Measurements from ENCODE around the gene LDLRAD3.

Gene LDLRAD3

DNA sequence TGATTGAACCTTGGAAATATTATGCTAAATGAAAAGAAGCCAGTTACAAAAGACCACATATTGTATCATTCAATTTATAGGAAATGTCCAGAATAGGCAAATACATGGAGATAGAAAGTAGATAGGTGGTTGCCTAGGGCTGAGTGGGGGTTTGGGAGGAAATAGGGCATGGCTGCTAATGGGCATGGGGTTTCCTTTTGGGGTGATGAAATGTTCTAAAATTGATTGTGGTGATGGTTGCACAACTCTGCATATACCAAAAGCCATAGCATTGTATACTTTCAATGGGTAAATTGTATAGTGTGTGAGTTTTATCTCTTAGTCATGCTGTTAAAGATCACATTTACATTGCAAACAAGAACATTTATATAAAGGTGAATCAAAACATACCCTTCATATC is 48.7 kb downstream of the LDLRAD3 start:
- no peak overlapping the region for H3K4me2 ChIP-seq (ENCODE audit: low read length)
- no peak overlapping the region for H3K4me3 ChIP-seq (ENCODE audit: low read length)
- H3K4me1 ChIP-seq (ENCODE audit: low read length), result peaks cover 3% of the 10 kb centered on the region; the same call in 1 of the 2 replicates
- no peak overlapping the region for H3K27ac ChIP-seq (ENCODE audit: low read length)
- H2AFZ ChIP-seq (ENCODE audit: low read depth, low read length), result no peak overlapping the region
- TF ChIP-seq EZH2phosphoT487 (IDR thresholded peaks at IDR 0.05; ENCODE audit: low read depth) (no peak), CTCF (IDR thresholded peaks at IDR 0.05; ENCODE audit: low read depth, low read length) (no peak)
- no peaks in the 10 kb centered on the region for H4K20me1 ChIP-seq (ENCODE audit: insufficient read depth, low read length)
- H3K79me2 ChIP-seq (ENCODE audit: low read length), result no peaks in the 10 kb centered on the region
- H3K36me3 ChIP-seq (replicated peaks; ENCODE audit: low read depth, low read length), result no peaks in the 10 kb centered on the region
- H3K9ac ChIP-seq (ENCODE audit: low read length), result no peak overlapping the region
- H3K27me3 ChIP-seq (ENCODE audit: low read depth, low read length), result peaks cover 5% of the 10 kb centered on the region; the same call in 1 of the 2 replicates
- H3K9me3 ChIP-seq (ENCODE audit: insufficient read depth, low read length), result peaks cover 6% of the 10 kb centered on the region; the same call in 1 of the 2 replicates

- H3K27me3 ChIP-seq (ENCODE audit: low read depth, low read length), result peaks cover 5% of the 10 kb centered on the region; the same call in 1 of the 2 replicates
- H3K9ac ChIP-seq (ENCODE audit: low read length), result no peak overlapping the region
- no peaks in the 10 kb centered on the region for H3K79me2 ChIP-seq (ENCODE audit: low read length)
- H3K4me2 ChIP-seq (ENCODE audit: low read length), result no peak overlapping the region
- H3K27ac ChIP-seq (ENCODE audit: low read length), result no peak overlapping the region
- H2AFZ ChIP-seq (ENCODE audit: low read depth, low read length), result no peak overlapping the region
- H3K36me3 ChIP-seq (replicated peaks; ENCODE audit: low read depth, low read length), result no peaks in the 10 kb centered on the region
- peaks cover 14% of the 10 kb centered on the region for H3K4me1 ChIP-seq (ENCODE audit: low read length)
- no peak for TF ChIP-seq EZH2phosphoT487 (IDR thresholded peaks at IDR 0.05; ENCODE audit: low read depth)
- no peak for TF ChIP-seq CTCF (IDR thresholded peaks at IDR 0.05; ENCODE audit: low read depth, low read length)
- peaks cover 6% of the 10 kb centered on the region; the same call in 1 of the 2 replicates for H3K9me3 ChIP-seq (ENCODE audit: insufficient read depth, low read length)
- H3K4me3 ChIP-seq (ENCODE audit: low read length), result no peak overlapping the region
- no peaks in the 10 kb centered on the region for H4K20me1 ChIP-seq (ENCODE audit: insufficient read depth, low read length)
Measured at GRCh38 chr11:35994421-35994820, 50.6 kb downstream of the LDLRAD3 start.

DNA sequence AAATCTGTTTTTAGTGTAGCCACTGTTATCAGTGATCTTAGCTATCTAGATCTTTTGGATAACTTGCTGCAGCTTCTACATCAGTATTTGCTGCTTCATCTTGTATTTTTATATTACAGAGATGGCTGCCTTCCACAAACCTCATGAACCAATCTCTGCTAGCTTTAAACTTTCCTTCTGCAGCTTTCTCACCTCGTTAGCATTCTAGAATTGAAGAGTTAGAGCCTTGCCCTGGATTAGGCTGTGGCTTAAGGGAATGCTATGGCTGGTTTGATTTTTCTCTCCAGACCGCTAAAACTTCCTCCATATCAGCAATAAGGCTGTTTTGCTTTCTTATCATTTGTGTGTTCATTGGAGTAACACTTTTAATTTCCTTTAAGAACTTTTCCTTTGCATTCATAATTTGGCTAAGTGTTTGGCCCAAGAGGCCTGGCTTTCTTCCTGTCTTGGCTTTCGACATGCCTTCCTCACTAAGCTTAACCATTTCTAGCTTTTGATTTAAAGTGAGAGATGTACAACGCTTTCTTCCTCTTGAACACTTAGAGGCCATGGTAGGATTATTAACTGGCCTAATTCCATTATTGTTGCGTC is 51.9 kb downstream of the LDLRAD3 start:
- H3K4me1 ChIP-seq (ENCODE audit: low read length), result peaks cover 14% of the 10 kb centered on the region
- H3K9me3 ChIP-seq (ENCODE audit: insufficient read depth, low read length), result peaks cover 6% of the 10 kb centered on the region; the same call in 1 of the 2 replicates
- no peak overlapping the region for H3K4me3 ChIP-seq (ENCODE audit: low read length)
- no peak overlapping the region for H3K4me2 ChIP-seq (ENCODE audit: low read length)
- no peak overlapping the region for H3K9ac ChIP-seq (ENCODE audit: low read length)
- no peak for TF ChIP-seq CTCF (IDR thresholded peaks at IDR 0.05; ENCODE audit: low read depth, low read length)
- H3K27ac ChIP-seq (ENCODE audit: low read length), result no peak overlapping the region
- H3K36me3 ChIP-seq (replicated peaks; ENCODE audit: low read depth, low read length), result no peaks in the 10 kb centered on the region
- no peaks in the 10 kb centered on the region for H3K79me2 ChIP-seq (ENCODE audit: low read length)
- no peak overlapping the region for H2AFZ ChIP-seq (ENCODE audit: low read depth, low read length)
- H3K27me3 ChIP-seq (ENCODE audit: low read depth, low read length), result peaks cover 5% of the 10 kb centered on the region; the same call in 1 of the 2 replicates
- no peaks in the 10 kb centered on the region for H4K20me1 ChIP-seq (ENCODE audit: insufficient read depth, low read length)

- Histone ChIP-seq H4K20me1 (ENCODE audit: insufficient read depth, low read length) (no peaks in the 10 kb centered on the region), H3K36me3 (replicated peaks; ENCODE audit: low read depth, low read length) (no peaks in the 10 kb centered on the region), H3K4me3 (ENCODE audit: low read length) (no peak overlapping the region), H3K9ac (ENCODE audit: low read length) (no peak overlapping the region), H3K27ac (ENCODE audit: low read length) (no peak overlapping the region), H3K9me3 (ENCODE audit: insufficient read depth, low read length) (peaks cover 6% of the 10 kb centered on the region; the same call in 1 of the 2 replicates), H3K4me1 (ENCODE audit: low read length) (peaks cover 14% of the 10 kb centered on the region), H3K4me2 (ENCODE audit: low read length) (peak overlapping the region; percentile 12; the same call in 1 of the 2 replicates), H2AFZ (ENCODE audit: low read depth, low read length) (no peak overlapping the region), H3K79me2 (ENCODE audit: low read length) (no peaks in the 10 kb centered on the region), H3K27me3 (ENCODE audit: low read depth, low read length) (0 out of 2 replicates have a peak, but pooled peaks cover 3% of the 10 kb centered on the region)
- no peak for TF ChIP-seq CTCF (IDR thresholded peaks at IDR 0.05; ENCODE audit: low read depth, low read length)
- TF ChIP-seq EZH2phosphoT487 (IDR thresholded peaks at IDR 0.05; ENCODE audit: low read depth), result no peak
Measured at GRCh38 chr11:35997902-35998520, 54.1 kb downstream of the LDLRAD3 start.
